Aorta (tissue), 5 donors: ENCODE measurements around the gene TXN2. TPM values are rescaled to one million over a fixed set of nuclear protein-coding genes. Genes with fewer than 3 reads are reported as not detected.

Experiments
- ATAC-seq: fragments of 200-7000 bp; cut with Tn5 transposase; one replicate; pipeline ENCODE4 v1.9.1; 2022; ENCODE audit warnings: moderate library complexity; ENCODE audit not compliant: low FRiP score
- DNase-seq, 2 donors: peaks; one replicate each; pipeline ENCODE4 v3.0.0-alpha.2; 2020
- H3K27ac ChIP-seq, 2 donors: one replicate each; pipeline ENCODE4 v1.5.1; 2013; ENCODE audit warnings: low read length in 2 of 2, mild to moderate bottlenecking in 2 of 2, moderate library complexity in 2 of 2, control low read depth in 1 of 2, inconsistent platforms in 1 of 2, low read depth in 1 of 2
- H3K27me3 ChIP-seq, 2 donors: one replicate each; pipeline ENCODE4 v1.6.1; 2013; ENCODE audit warnings: control low read depth in 1 of 2, low read length in 1 of 2, mild to moderate bottlenecking in 1 of 2, moderate library complexity in 1 of 2; ENCODE audit not compliant: insufficient read depth in 2 of 2, control insufficient read depth in 1 of 2
- H3K36me3 ChIP-seq, 2 donors: one replicate each; pipeline ENCODE4 v1.6.1; 2013; ENCODE audit warnings: control low read depth in 1 of 2, low read length in 1 of 2, mild to moderate bottlenecking in 1 of 2; ENCODE audit not compliant: insufficient read depth in 2 of 2, control insufficient read depth in 1 of 2
- H3K4me1 ChIP-seq, 2 donors: one replicate each; pipeline ENCODE4 v1.6.1; 2013; ENCODE audit warnings: low read length in 2 of 2, control low read depth in 1 of 2, mild to moderate bottlenecking in 1 of 2, moderate library complexity in 1 of 2; ENCODE audit not compliant: insufficient read depth in 2 of 2, control insufficient read depth in 1 of 2
- H3K4me3 ChIP-seq, 2 donors: one replicate each; pipeline ENCODE4 v1.5.1; 2013; ENCODE audit warnings: low read length in 2 of 2, control low read depth in 1 of 2, mild to moderate bottlenecking in 1 of 2
- H3K9me3 ChIP-seq: one replicate; pipeline ENCODE4 v1.6.1; 2013; ENCODE audit warnings: mild to moderate bottlenecking, low read length; ENCODE audit not compliant: control insufficient read depth
- WGBS, 2 donors: extraction: QIAGEN DNeasy Blood & Tissue Kit; methylation state at CpG; one replicate each; pipeline ENCODE4 v1.1.7; 2013; 5-methylcytosine and 5-hydroxymethylcytosine counted together
- intact Hi-C, 2 donors: fragments of 100-400 bp; cut with DNase I; formaldehyde crosslinking; loops; one replicate each; pipeline versions ENCODE4 v1.14.2 to v1.15.0; 2022
- polyA plus RNA-seq, 2 donors: library from polyadenylated mRNA; stranded (reverse); fragments of 200-250 nt; gene quantifications; one replicate each; pipeline ENCODE4 v1.2.3, GENCODE V29; 2013
- total RNA-seq, 2 donors: library from RNA; stranded (reverse); fragmentation: NEBNext Ultra II Directional; extraction: Animal tissue kit (Norgen Biotek cat#: 25700); gene quantifications; one replicate each; pipeline ENCODE4 v1.2.1, GENCODE V29; 2021
- donor health status: healthy with polysubstance abuse.
- donor health status: Bipolar disorder and iron deficiency.
- donor health status: DM: no; HTN: no; CAD: no.
- donor health status: DM: no; HTN: no; CAD: no.
- donor health status: DM: yes; HTN: yes; CAD: no.

TXN2 gene
- total and polyA plus RNA-seq, 4 donors: 29.6 to 72.6 (median 48.2) TPM

DNA sequence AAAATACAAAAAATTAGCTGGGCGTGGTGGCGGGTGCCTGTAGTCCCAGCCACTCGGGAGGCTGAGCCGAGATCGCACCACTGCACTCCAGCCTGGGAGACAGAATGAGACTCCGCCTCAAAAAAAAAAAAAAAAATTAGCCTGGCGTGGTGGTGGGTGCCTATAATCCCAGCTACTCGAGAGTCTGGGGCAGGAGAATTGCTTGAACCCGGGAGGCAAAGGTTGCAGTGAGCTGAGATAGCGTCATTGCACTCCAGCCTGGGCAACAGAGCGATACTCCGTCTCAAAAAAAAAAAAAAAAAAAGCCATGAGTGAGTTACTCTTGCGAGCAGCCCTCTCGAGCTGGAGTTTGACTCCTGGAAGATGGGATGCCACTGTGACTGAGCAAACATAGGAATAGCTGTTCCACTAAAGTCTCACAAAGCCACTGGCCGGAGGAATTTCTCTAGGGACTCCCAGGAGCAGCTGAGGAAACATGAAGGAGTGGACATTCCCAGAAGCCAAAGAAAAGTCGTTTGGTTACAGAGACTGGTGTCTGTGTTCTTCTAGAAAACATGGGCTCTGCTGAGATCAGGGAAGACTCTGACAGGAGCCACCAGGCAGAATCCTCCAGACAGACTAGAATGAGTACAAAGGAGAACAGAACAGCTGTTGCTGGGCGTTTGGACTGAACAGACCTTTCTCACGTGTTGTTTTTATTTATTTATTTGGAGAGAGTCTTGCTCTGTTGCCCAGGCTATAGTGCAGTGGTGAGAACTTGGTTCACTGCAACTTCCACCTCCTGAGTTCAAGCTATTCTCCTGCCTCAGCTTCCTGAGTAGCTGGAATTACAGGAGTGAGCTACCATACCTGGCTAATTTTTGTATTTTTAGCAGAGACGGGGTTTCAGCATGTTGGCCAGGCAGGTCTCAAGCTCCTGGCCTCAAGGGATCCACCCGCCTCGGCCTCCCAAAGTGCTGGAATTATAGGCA is 61.2 kb downstream of the TXN2 start:
- no peaks in the 10 kb centered on the region for H3K27me3 ChIP-seq
- H3K36me3 ChIP-seq: no peaks in the 10 kb centered on the region
- no peak overlapping the region for H3K4me3 ChIP-seq
- no peaks in the 10 kb centered on the region for H3K4me1 ChIP-seq
- DNase-seq (no peak), ATAC-seq (peak; percentile 45)
- no peak overlapping the region for H3K27ac ChIP-seq
- H3K9me3 ChIP-seq: no peaks in the 10 kb centered on the region
- WGBS, 2 donors: 59 to 60% methylated on average over 20 to 21 of the region's 21 CpGs
- intact Hi-C loops: no loop called here

DNA sequence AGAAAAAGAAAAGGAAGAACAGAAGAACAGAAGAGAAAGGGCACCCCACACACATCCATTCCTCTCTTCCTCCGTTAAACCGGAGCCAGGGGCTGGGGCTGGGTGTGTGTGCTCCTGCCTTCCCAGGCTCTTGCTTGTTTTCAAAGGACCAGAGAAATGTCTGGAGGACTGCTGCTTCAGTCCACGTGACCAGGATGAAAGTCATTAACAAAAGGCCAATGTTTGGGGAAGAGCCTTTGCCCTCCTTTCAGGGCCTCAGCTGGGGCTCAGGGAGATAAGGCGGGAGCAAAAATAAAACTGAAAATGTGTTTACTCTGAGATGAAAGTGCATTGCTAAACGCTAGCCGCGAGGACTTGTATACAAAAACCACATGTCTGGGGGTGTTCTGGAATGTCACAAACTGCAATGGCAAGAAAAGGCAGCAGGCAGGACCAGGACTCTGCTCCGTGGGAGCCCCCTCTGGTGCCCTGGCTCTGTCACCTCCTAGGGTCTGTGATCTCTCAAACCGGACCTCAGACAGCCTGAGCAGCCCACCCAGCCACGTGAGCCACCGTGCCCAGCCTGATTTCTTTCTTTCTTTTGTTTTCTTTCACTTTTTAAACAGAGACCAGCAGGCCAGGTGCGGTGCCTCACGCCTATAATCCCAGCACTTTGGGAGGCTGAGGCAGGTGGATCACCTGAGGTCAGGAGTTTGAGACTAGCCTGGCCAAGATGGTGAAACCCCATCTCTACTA is 62.1 kb downstream of the TXN2 start:
- Histone ChIP-seq H3K4me1 (no peaks in the 10 kb centered on the region), H3K9me3 (no peaks in the 10 kb centered on the region), H3K27ac (no peak overlapping the region), H3K27me3 (no peaks in the 10 kb centered on the region), H3K4me3 (no peak overlapping the region), H3K36me3 (no peaks in the 10 kb centered on the region)
- WGBS, 2 donors: 56 to 58% methylated on average over 13 of the region's 13 CpGs
- intact Hi-C loops: no loop called here
- ATAC-seq (peak; percentile 68), DNase-seq (no peak)

DNA sequence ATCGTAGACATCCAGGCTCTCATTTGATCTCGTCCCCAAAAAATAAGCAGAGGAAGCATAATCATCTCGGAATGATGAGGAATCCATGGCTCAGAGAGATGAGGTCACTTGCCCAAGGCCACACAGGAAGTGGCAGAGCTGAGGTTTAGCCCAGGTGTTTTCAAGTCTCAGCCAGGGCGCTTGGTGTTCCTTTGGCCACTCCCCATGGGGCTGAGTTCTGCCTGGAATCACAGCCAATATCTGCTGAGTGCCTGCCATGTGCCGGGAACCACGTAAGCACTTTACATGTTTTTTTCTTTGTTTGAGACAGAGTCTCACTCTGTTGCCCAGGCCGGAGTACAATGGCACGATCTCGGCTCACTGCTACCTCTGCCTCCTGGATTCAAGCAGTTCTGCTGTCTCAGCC is 64.2 kb downstream of the TXN2 start:
- WGBS, 2 donors: 56 to 60% methylated on average over 9 of the region's 9 CpGs
- no peak overlapping the region for H3K27ac ChIP-seq

More for the DNA sequence above, 64.2 kb downstream of the TXN2 start:
- no peak for ATAC-seq
- no peaks in the 10 kb centered on the region for H3K9me3 ChIP-seq
- no peaks in the 10 kb centered on the region for H3K4me1 ChIP-seq
- intact Hi-C loops: no loop called here
- H3K4me3 ChIP-seq: no peak overlapping the region
- H3K27me3 ChIP-seq: no peaks in the 10 kb centered on the region
- H3K36me3 ChIP-seq: no peaks in the 10 kb centered on the region
- DNase-seq: no peak

Other genes starting within 250 kb of the TXN2 start
- 10 to 100 TPM; 42.0 to 62.8 TPM for gene APOL2, start 242.1 kb downstream of the TXN2 start, total RNA-seq
- gene APOL2, start 242.1 kb downstream of the TXN2 start, polyA plus RNA-seq: 10 to 100 TPM; 26.4 to 30.6 TPM
- gene APOL1, start 228.5 kb downstream of the TXN2 start, total RNA-seq: 10 to 100 TPM; 50.0 to 74.0 TPM
- 10 to 100 TPM; 14.1 to 36.5 TPM for gene APOL1, start 228.5 kb downstream of the TXN2 start, polyA plus RNA-seq
- 1,000 to 10,000 TPM; 1,564 to 1,890 TPM for gene MYH9, start 93.7 kb downstream of the TXN2 start, total RNA-seq
- gene MYH9, start 93.7 kb downstream of the TXN2 start, polyA plus RNA-seq: 100 to 1,000 TPM; 170 to 572 TPM
- gene FOXRED2, start 25.4 kb upstream of the TXN2 start, total RNA-seq: 10 to 100 TPM in 1 of 2 donors, 1 to 10 TPM in 1; 4.6 to 11.1 TPM
- gene FOXRED2, start 25.4 kb upstream of the TXN2 start, polyA plus RNA-seq: 1 to 10 TPM; 1.6 to 2.5 TPM
- 100 to 1,000 TPM; 122 to 146 TPM for gene EIF3D, start 47.5 kb upstream of the TXN2 start, total RNA-seq
- gene EIF3D, start 47.5 kb upstream of the TXN2 start, polyA plus RNA-seq: 100 to 1,000 TPM; 157 to 236 TPM
- gene CACNG2, start 222.1 kb upstream of the TXN2 start, total RNA-seq: not detected
- gene CACNG2, start 222.1 kb upstream of the TXN2 start, polyA plus RNA-seq: under 1 TPM in 1 of 2 donors, not detected in 1; 0.13 TPM